ENCODE data around the gene ACSF3. TPM values are rescaled to one million over a fixed set of nuclear protein-coding genes. Genes with fewer than 3 reads are reported as not detected.

Gene ACSF3
- total and polyA plus RNA-seq, 2 of the 4 experiments (the other 2 are of a cell fraction): 9.5 to 14.2 TPM

DNA sequence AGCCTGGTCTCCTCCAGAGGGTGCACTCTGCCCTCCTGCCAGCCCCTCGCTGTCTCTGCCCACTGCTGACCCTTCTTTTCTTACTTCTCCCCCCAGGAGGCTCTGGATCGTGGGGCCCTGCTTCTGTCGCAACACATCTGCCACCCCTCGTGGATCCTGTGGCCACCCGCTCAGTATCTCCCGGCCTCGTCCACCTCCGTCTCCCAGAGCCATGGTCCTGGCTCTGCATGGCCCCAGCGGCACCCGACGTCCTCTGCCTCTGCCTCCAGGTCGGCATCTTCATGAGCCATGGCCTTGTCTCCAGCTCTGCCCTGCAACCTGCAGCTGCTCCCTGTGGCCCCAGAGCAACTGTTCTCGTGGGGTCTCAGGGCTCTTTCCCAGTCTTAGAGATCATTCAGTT lies 12.1 kb upstream of the ACSF3 start:
- no peak overlapping the region for H4K8ac ChIP-seq (ENCODE audit: low read depth in 2 of 2, low read length in 2 of 2)
- in situ Hi-C loops (cut with MboI; ENCODE audit: low sequenced_read_pairs) (no loop called here), intact Hi-C loops (cut with micrococcal nuclease) (no loop called here), dilution Hi-C loops (cut with HindIII; ENCODE audit: low sequenced_read_pairs, unreplicated experiment) (no loop called here)
- H3K9me1 ChIP-seq (ENCODE audit: insufficient read depth, low read length): no peaks in the 10 kb centered on the region
- H3K9me3 ChIP-seq (ENCODE audit: control insufficient read depth, insufficient read depth, low read length): peaks cover 3% of the 10 kb centered on the region; the same call in 1 of the 2 replicates
- no peak overlapping the region for H3K9ac ChIP-seq (ENCODE audit: low read depth, low read length)
- H4K5ac ChIP-seq (ENCODE audit: low read depth, low read length): no peak overlapping the region
- H3K4me1 ChIP-seq (ENCODE audit: control insufficient read depth, insufficient read depth, low read length): no peaks in the 10 kb centered on the region
- peaks cover 21% of the 10 kb centered on the region for H3K27me3 ChIP-seq (ENCODE audit: control insufficient read depth, insufficient read depth, low read length)
- H4K91ac ChIP-seq (ENCODE audit: insufficient read depth, low read depth, low read length): no peak overlapping the region
- BruUV-seq (replicated peaks): no TSS peak
- no peaks in the 10 kb centered on the region for H4K20me1 ChIP-seq (ENCODE audit: insufficient read depth, low read length)
- no peak overlapping the region for H3K4ac ChIP-seq (ENCODE audit: low read depth, low read length)
- H3K79me1 ChIP-seq (ENCODE audit: low read depth in 1 of 2, low read length in 2 of 2): no peaks in the 10 kb centered on the region
- ChIA-PET CTCF (no interaction called here), POLR2A (ENCODE audit: unreplicated experiment) (no interaction called here)
- ATAC-seq (ENCODE audit: low read depth): no peak
- no peak overlapping the region for H2AK5ac ChIP-seq (ENCODE audit: low read depth, low read length)
- no peak overlapping the region for H3K18ac ChIP-seq (ENCODE audit: low read depth, low read length)
- H2BK20ac ChIP-seq (ENCODE audit: low read depth, low read length): no peak overlapping the region
- H3K4me2 ChIP-seq (ENCODE audit: low read depth, low read length): no peak overlapping the region
- no peak overlapping the region for H3K23ac ChIP-seq (ENCODE audit: low read depth, low read length)
- WGBS, 2 experiments (ENCODE audit: extremely low coverage in 2 of 2, insufficient read length in 1 of 2): 90% methylated on average over 7 of the region's 13 CpGs; no CpG with 5 or more reads in 1 of the 2 experiments
- TF ChIP-seq RFX5 (IDR thresholded peaks at IDR 0.05; ENCODE audit: low read depth, low read length) (no peak), POLR2A (IDR thresholded peaks at IDR 0.05; ENCODE audit: low read depth, low read length) (no peak), MAFK (IDR thresholded peaks at IDR 0.05; ENCODE audit: low read depth, low read length) (no peak), SMC3 (IDR thresholded peaks at IDR 0.05; ENCODE audit: low read depth, low read length) (no peak), CHD1 (IDR thresholded peaks at IDR 0.05; ENCODE audit: low read depth, low read length) (no peak), NFE2L2 (IDR thresholded peaks at IDR 0.05; ENCODE audit: low read depth, low read length) (no peak), RCOR1 (IDR thresholded peaks at IDR 0.05; ENCODE audit: insufficient replicate concordance, low read length) (no peak), BHLHE40 (IDR thresholded peaks at IDR 0.05; ENCODE audit: low read depth, low read length) (no peak)
- no peak overlapping the region for H3K27ac ChIP-seq (ENCODE audit: insufficient read depth, low read length)
- H3K56ac ChIP-seq (ENCODE audit: extremely low read depth, insufficient read depth, low read length): no peak overlapping the region
- no peak overlapping the region for H2AK9ac ChIP-seq (replicated peaks; ENCODE audit: low read depth, low read length, poor library complexity)
- no peaks in the 10 kb centered on the region for H3K36me3 ChIP-seq (ENCODE audit: control insufficient read depth, insufficient read depth, low read length)
- no peak overlapping the region for H2BK15ac ChIP-seq (ENCODE audit: low read depth, low read length)
- no peak overlapping the region for H3K4me3 ChIP-seq (ENCODE audit: insufficient read depth, low read depth, low read length)
- no peak overlapping the region for H2BK5ac ChIP-seq (ENCODE audit: low read depth, low read length, poor library complexity, severe bottlenecking)
- H2AFZ ChIP-seq (replicated peaks; ENCODE audit: low read length, poor library complexity): no peak overlapping the region
- no peak for DNase-seq
- no peak overlapping the region for H3K14ac ChIP-seq (replicated peaks; ENCODE audit: low read depth, low read length)
- H2BK120ac ChIP-seq (ENCODE audit: low read depth, low read length): no peak overlapping the region
